Cardiac septum (tissue), 1 donor: ENCODE results near the gene LPP. TPM values are rescaled to one million over a fixed set of nuclear protein-coding genes. Genes with fewer than 3 reads are reported as not detected.
"Not testable (repeated sequence)": the region's sequence is repeated elsewhere in the genome, so short reads cannot be mapped to it uniquely, and the experiment has no call there.

Source experiments
- DNase-seq: peaks from one replicate; pipeline ENCODE4 v3.0.0-alpha.2; 2020; ENCODE audit warnings: low spot score
- intact Hi-C: fragments of 100-400 bp; cut with DNase I; formaldehyde crosslinking; loops from one replicate; pipeline ENCODE4 v1.14.0; 2022
- total RNA-seq: library from RNA; stranded (reverse); fragmentation: NEBNext Ultra II Directional; extraction: Animal tissue kit (Norgen Biotek cat#: 25700); gene quantifications from one replicate; pipeline ENCODE4 v1.2.1, GENCODE V29; 2021
- donor health status: DM: no; HTN: no; CAD: no.

LPP gene
- total RNA-seq, 1 donor from 2014 or later: 145 TPM

DNA sequence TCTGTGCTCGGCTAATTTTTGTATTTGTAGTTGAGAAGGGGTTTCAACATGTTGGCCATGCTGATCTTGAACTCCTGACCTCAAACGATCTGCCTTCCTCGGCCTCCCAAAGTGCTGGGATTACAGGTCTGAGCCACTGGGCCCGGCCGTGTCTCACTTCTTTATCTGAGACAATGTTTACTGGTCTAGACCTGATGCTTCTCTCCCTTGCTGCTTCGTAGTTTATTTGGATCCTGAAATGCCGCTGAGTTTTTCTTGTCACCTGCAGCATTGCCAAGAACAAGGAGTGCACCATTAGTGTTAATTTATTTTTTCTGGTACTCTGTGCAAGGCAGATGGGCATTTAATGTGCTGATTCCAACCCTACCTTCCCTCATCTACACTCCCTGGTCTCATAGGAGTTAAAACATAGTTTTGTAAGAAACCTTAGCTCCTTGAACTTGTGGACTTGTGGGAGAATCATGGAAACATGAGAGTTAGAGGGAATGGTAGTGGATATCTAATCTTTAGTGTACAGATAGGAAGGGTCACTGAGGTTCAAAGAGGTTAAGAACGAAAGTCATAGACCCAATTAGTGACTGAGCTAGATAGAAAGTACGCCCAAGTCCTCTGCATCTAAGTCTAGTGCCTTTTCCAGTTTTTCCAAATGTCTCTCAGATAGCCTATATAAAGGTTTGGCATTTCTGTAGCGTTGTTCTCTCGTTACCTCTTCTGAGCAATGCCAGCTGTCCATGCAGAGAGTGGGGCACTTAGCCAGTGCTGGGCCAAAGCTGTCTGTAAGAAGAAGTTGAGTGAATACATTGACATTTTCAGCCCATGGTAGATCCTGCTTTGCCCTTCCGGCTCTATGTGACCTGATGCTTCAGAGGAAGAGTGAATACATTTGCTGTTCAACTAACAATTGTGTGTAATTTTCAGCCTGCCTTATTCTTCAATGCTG lies 244.1 kb downstream of the LPP start:
- no peak for DNase-seq
- intact Hi-C loops: no loop called here

- intact Hi-C loops: no loop called here
These were observed 246.7 kb downstream of the LPP start for GRCh38 chr3:188400494-188401243.

DNA sequence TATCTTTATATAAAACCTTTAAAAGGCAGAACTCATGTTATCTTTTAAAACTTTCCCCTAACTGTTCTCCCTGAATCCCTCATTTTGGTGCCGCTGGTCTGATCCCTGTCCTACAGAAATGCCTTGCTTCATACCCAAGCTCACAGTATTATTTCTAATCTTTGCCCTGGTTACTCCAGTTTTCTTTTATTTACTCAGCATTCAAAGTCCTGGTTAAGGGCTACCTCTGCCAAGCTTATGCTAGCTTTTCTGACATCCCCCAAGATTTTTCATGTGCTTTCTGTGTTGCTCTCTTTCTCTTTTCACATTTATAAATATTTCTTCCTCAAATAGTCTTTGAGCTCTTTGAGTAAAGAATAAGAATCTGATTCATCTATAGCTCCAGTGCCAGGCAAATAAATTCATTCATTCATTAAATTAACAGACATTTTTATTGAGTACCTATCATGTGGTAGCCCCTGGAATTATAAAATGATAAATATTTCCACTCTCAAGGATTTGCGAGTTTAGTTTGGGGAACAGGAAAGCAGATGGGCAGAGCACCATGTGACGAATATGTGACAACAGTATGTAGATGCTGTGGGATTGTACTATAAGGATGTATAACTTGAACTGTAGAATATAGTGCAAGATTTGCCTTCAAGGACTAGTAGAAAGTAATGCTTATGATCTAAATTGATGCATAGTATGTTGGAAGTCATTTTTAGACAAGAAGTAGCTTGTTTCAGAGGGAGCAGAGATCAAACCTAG lies 247.5 kb downstream of the LPP start:
- DNase-seq: no peak
- intact Hi-C loops: no loop called here

More at GRCh38 chr3:188400494-188401243, 246.7 kb downstream of the LPP start:
- DNase-seq: no peak

DNA sequence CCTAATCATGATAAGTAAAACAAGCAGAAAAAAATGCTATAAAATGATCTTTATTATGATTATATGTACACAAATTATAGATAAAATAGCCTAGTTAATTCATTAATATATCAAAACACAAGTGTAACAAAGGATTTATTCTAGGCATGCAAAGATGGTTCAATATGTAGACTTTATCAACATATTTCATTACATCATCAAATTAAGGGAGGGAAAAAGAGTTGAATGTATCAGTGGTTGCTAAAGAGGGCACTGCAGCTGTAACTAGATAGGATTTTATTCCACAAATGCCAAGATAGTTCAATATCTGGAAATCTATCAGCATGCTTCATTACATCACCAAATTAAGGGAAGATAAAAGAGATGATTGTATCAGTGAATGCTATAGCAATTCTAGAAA lies 248.3 kb downstream of the LPP start:
- DNase-seq: no peak
- intact Hi-C loops: no loop called here

DNA sequence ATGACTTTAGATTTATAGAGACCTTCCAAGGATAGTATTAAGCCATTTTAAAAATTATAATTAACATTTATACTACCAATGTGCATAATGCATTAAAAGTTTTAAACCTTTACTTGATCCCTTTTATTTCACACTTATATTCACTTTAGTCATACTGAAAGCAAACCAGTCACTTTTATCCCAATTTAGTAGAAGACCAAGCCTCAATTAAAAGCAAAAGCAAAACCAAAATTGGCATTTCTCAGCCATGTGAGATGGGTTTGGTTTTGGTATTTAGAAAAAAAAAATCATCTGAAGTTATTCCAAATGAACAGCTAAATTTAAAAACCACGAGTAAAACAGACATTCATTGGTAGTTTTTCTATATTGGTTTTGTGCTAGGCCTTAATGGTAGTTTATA lies 249.4 kb downstream of the LPP start:
- intact Hi-C loops: no loop called here
- DNase-seq: no peak

DNA sequence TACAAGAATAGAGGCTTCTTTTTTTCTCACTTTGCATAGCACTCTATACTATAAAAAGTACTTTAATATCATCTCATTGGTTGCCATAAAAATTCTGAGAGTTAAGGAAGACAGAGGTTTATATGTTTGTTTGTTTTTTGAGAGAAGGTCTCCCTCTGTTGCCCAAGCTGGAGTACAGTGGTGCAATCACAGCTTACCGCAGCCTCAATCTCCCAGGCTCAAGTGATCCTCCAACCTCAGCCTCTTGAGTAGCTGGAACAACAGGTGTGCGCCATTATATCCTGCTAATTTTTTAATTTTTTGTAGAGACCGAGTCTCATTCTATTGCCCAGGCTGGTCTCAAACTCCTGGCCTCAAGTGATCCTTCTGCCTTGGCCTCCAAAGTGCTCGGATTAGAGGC lies 250.2 kb downstream of the LPP start:
- intact Hi-C loops: no loop called here
- DNase-seq: no peak

DNA sequence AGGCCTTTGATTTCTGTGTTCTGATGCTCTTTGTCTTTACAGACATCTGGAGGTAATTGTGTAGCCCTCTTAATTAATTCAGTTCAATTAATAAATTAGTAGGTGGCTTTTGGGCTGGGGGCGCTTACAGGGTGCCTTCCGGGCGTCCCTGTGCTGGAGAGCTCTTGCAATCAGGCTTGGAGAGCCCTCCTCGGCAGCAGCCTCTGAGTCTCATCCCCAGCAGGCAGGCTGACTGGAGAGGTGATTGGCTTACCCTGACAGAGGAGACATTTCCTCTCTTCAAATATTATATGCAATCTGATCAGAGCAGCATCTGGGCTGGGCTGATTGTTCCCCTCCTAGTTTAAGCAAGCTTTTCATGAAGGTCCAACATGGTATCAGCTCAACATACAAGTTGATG lies 250.7 kb downstream of the LPP start:
- no peak for DNase-seq
- intact Hi-C loops: no loop called here

GRCh38 chr3:188407158-188407880 lies 253.4 kb downstream of the LPP start:
- intact Hi-C loops: no loop called here

GRCh38 chr3:188408831-188409230 lies 254.9 kb downstream of the LPP start:
- intact Hi-C loops: no loop called here
- no peak for DNase-seq

More at GRCh38 chr3:188407158-188407880, 253.4 kb downstream of the LPP start:
- DNase-seq: no peak

GRCh38 chr3:188411750-188412149 lies 257.8 kb downstream of the LPP start:
- no peak for DNase-seq
- intact Hi-C loops: no loop called here

DNA sequence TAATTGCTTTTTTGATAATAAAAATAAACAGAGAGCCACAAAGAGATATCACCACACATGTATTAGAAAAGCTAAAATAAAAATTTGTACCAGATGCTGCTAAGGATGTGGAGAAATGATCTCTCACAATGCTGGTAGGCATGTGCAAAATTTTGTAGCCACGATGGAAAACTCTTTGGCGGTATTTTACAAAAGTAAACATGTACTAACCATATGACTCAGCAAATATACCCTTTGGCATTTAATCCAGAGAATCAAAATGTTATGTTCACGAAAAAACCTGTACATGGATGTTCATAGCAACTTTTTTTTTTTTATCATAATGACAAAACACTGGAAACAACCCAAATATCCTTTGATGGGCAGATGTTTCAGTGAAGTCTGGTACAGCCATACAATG lies 261.2 kb downstream of the LPP start:
- DNase-seq: no peak
- intact Hi-C loops: no loop called here

DNA sequence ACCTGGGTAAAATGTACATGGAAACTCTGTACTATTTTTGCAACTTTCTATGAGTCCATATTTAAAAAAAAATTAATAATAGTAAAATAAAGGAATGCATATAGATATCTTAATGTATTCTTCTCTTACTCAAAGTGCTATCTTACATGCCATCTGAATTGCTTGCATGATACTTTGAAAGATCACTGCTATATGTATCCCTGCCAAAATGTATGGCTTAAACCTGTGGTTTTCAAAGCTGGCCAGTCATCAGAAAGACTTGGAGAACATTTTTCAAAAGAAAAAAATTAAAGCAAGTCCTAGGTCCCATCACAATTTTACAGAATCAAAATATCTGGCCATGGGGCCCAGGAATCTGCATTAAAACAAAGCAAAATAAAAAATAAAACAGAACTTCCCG lies 262.1 kb downstream of the LPP start:
- intact Hi-C loops: no loop called here
- DNase-seq: no peak

DNA sequence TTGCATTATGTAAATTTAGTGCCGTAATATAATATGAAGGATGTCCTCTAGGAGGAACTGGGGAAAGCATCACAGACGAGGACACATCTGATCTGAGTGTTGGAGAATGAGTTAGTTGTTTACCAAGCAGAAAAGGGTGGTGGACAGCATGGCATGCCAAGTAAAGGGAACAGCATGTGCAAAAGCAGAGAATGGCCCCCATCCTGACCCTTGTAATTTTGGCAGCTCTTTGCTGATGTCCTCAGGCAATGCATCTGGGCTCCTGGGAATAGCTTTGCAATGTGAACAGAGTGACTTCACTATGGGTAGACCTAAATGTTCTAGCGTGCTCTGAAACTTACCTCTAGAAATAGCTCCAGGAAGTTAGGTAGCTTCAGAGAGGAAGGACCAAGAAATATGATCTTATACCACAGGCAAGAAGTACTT lies 263.3 kb downstream of the LPP start:
- DNase-seq: no peak
- intact Hi-C loops: no loop called here

DNA sequence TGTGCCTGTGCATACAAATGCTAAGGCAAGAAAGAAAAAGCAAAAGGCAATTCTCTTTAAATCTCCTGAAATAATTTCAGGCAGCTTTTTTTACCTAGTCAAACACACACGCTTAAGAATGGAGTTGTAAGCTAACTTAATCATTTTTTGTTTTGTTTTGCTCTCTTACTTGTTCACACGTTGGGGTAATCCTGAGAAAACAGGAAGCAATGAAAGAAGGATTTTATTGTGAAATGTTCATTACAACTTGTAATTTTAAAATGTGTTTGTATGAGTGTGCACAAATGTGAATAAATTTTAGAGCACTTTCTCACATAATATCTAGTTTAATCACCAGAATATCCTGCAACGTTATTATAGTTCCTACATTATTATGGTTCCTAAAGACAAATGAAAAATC lies 263.8 kb downstream of the LPP start:
- intact Hi-C loops: no loop called here
- no peak for DNase-seq

- intact Hi-C loops: no loop called here
- no peak for DNase-seq
These were observed 267.3 kb downstream of the LPP start for GRCh38 chr3:188421151-188421821.

DNA sequence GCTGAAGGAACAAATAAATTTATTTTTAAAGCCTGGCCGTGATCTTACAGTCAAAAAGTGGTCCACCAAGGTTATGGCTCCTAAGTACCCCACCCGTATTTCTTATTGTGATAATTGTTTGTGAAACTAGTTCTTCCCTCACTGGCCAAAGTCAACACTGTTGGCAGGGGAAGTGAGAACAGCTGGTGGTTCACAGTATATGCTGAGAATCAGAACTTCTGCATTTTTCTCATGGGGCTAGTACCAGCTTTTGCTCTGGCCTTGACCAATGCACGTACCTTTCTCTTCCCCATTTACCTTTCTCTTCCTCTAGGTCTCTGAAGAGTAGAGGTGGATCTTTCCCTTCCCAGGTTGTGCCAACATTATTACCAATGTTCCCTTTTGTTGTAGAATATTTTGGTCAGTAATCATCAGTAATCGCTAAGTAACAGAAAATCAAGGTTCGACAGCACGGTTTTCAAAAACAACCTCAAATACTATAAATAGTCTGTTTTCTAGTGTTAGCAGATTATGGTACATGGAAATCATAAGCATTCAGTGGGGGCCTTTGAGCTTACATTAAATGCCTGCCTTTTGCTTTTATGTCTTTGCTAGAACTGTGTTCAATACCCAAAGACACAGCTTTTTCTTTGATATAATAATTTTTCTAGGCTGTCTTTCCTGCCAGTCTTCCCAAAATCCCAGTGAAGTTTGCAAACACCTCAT lies 268.0 kb downstream of the LPP start:
- no peak for DNase-seq
- intact Hi-C loops: no loop called here

GRCh38 chr3:188427981-188428380 lies 274.0 kb downstream of the LPP start:
- DNase-seq, intact Hi-C loops: not testable (repeated sequence)

DNA sequence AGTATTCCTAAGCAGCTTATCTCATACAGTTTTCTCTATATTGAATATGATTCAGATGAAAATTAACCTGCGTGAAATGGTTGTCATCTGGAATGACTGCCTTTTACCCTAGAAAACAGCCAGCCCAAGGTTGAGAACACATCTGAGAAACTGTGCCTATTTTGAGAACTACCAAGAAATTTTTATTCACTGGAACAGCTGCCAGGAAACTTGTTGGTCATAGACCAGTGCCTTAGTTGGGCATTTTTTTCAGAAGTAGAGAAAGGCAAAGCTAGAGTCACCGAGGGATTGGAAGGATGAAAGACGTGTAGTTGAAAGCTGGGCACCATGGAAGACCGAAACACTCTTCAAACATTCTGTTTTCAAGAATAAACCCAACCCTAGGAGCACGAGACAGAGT lies 277.1 kb downstream of the LPP start:
- intact Hi-C loops: no loop called here
- no peak for DNase-seq
